H1 (cell line): ENCODE measurements around the gene PSMC4.
"Not testable (repeated sequence)": the region's sequence is repeated elsewhere in the genome, so short reads cannot be mapped to it uniquely, and the experiment has no call there.

Source experiments
- CREB1 ChIP-seq: IDR thresholded peaks from 2 replicates; pipeline ENCODE4 v1.6.1; 2012; ENCODE audit warnings: inconsistent platforms
- EZH2 ChIP-seq: fragments of 200-600 bp; sonication (generic); IDR thresholded peaks from 2 replicates; pipeline ENCODE4 v1.7.1; 2012; ENCODE audit warnings: low read depth, mild to moderate bottlenecking, moderate library complexity, low read length, inconsistent platforms; ENCODE audit not compliant: severe bottlenecking
- TF ChIP-seq, protein P1 (sequence below): IDR thresholded peaks from 2 replicates; pipeline ENCODE4 v1.6.1; 2011; ENCODE audit warnings: low read depth, mild to moderate bottlenecking, low read length; ENCODE audit not compliant: insufficient read depth
- TF ChIP-seq, protein P2 (sequence below): IDR thresholded peaks from 2 replicates; pipeline ENCODE4 v1.6.1; 2012; ENCODE audit warnings: inconsistent platforms
- TF ChIP-seq, protein P3 (sequence below), 3 experiments: IDR thresholded peaks; 1 replicate in 2 of 3; 2 replicates in 1 of 3; pipeline versions ENCODE4 v1.5.1 to v1.6.1; 2011; ENCODE audit warnings: low read length in 3 of 3, mild to moderate bottlenecking in 3 of 3, inconsistent platforms in 2 of 3, low read depth in 1 of 3, moderate library complexity in 1 of 3; ENCODE audit not compliant: insufficient read depth in 1 of 3; ENCODE audit errors: control extremely low read depth in 1 of 3

DNA sequence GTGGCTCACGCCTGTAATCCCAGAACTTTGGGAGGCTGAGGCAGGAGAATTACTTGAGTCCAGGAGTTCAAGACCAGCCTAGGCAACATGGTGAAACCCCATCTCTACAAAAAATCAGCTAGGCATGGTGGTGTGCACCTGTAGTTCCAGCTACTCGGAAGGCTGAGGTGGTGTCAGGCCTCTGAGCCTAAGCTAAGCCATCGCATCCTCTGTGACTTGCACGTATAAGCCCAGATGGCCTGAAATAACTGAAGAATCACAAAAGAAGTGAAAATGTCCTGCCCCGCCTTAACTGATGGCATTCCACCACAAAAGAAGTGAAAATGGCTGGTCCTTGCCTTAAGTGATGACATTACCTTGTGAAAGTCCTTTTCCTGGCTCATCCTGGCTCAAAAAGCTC is 13.1 kb upstream of the PSMC4 start:
- TF ChIP-seq, protein P1, sequence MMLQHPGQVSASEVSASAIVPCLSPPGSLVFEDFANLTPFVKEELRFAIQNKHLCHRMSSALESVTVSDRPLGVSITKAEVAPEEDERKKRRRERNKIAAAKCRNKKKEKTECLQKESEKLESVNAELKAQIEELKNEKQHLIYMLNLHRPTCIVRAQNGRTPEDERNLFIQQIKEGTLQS: not testable (repeated sequence)
- TF ChIP-seq, protein P2, sequence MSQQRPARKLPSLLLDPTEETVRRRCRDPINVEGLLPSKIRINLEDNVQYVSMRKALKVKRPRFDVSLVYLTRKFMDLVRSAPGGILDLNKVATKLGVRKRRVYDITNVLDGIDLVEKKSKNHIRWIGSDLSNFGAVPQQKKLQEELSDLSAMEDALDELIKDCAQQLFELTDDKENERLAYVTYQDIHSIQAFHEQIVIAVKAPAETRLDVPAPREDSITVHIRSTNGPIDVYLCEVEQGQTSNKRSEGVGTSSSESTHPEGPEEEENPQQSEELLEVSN: not testable (repeated sequence)
- not testable (repeated sequence) for TF ChIP-seq EZH2, CREB1
- TF ChIP-seq, protein P3, sequence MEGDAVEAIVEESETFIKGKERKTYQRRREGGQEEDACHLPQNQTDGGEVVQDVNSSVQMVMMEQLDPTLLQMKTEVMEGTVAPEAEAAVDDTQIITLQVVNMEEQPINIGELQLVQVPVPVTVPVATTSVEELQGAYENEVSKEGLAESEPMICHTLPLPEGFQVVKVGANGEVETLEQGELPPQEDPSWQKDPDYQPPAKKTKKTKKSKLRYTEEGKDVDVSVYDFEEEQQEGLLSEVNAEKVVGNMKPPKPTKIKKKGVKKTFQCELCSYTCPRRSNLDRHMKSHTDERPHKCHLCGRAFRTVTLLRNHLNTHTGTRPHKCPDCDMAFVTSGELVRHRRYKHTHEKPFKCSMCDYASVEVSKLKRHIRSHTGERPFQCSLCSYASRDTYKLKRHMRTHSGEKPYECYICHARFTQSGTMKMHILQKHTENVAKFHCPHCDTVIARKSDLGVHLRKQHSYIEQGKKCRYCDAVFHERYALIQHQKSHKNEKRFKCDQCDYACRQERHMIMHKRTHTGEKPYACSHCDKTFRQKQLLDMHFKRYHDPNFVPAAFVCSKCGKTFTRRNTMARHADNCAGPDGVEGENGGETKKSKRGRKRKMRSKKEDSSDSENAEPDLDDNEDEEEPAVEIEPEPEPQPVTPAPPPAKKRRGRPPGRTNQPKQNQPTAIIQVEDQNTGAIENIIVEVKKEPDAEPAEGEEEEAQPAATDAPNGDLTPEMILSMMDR (IDR thresholded peaks at IDR 0.05; ENCODE audit: control extremely low read depth in 1 of 3, insufficient read depth in 1 of 3, low read depth in 1 of 3, low read length in 3 of 3): not testable (repeated sequence)
